ENCODE results near the gene ABI3BP. TPM values are rescaled to one million over a fixed set of nuclear protein-coding genes. Genes with fewer than 3 reads are reported as not detected.

The ABI3BP gene
- total RNA-seq, 5 donors from 2014 or later (not counting 1 experiment from before 2014, with no cell fraction given): 0.18 to 0.66 (median 0.43) TPM; not detected in 2

DNA sequence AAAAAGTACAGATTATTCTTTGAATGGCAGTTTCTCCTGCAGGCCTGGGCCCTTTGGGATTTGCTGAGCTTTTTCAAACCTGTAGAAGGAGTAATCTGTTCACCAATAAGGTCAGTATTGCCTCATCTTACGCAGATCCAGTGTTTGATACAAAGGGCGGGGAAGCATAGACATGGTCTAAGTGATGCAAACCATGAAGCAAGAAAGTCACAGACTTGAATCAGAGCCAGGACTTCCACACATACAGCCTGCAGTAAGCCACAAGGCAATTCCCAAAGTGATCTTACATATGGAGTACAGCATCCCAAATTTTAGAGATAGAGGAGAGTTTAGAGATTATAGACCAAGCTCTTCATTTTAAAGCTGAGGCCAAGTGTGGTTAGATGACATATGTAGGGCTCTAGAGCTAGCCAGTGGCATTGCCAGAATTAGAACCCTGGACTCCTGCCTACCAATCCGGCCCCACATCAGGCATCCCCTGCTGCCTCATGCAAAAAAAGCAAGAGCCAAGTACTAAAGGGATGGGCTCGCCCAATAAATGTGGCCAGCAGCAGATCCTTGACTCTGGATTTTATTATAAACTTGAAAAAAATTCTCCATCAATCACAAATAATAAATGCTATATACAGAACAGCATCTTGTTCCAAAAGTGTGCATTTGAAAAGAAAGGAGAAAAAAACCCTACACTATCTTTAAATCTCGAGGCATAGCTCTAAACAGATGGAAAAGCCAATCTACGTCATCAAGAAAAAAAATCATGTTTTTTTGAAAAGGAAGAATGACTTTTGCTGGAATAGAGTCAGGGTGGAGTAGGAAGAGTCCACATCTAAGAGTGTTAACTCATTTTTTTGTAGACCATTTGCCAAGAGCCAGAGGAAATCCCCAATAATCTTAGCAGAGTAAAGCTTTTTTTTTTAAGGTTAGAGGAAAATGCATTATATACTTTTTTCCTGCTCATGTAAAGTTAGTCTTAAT is 24.0 kb downstream of the ABI3BP start:
- Mint-ChIP-seq H3K27ac (no peak overlapping the region), H3K4me3 (no peak overlapping the region), H3K9me3 (no peaks in the 10 kb centered on the region), H3K4me1 (no peaks in the 10 kb centered on the region), H3K27me3 (peaks cover 5 to 10% of the 10 kb centered on the region in 2 donors), H3K36me3 (no peaks in the 10 kb centered on the region)
- no peaks in the 10 kb centered on the region for H3K9me3 ChIP-seq
- no peaks in the 10 kb centered on the region for H3K4me1 ChIP-seq (ENCODE audit: control insufficient read depth in 1 of 2, extremely low read depth in 1 of 2, insufficient read depth in 2 of 2, low read length in 2 of 2)
- no peak overlapping the region for H3K27ac ChIP-seq (ENCODE audit: low read length)
- DNase-seq: no peak
- ATAC-seq (replicated peaks in 1 of 4): no peak
- H3K36me3 ChIP-seq (ENCODE audit: control insufficient read depth in 2 of 2, extremely low read depth in 1 of 2, insufficient read depth in 1 of 2, low read length in 1 of 2): no peaks in the 10 kb centered on the region
- 71% methylated on average over 3 of the region's 6 CpGs for whole genome bisulfite sequencing (ENCODE audit: insufficient coverage)
- no peak overlapping the region for H3K4me3 ChIP-seq (ENCODE audit: control insufficient read depth in 1 of 2, extremely low read depth in 1 of 2, low read length in 1 of 2)
- ChIA-PET POLR2A (no interaction called here), CTCF (interaction anchor here in 1 of 2 donors (0.7 kb wide), 1 partner anchor 1161 kb away, joined by 4 read pairs; no protein-coding TSS in a partner anchor)
- H3K27me3 ChIP-seq (replicated peaks in 1 of 2; ENCODE audit: control insufficient read depth in 2 of 2, extremely low read depth in 1 of 2, insufficient read depth in 2 of 2, low read length in 1 of 2): no peaks in the 10 kb centered on the region

DNA sequence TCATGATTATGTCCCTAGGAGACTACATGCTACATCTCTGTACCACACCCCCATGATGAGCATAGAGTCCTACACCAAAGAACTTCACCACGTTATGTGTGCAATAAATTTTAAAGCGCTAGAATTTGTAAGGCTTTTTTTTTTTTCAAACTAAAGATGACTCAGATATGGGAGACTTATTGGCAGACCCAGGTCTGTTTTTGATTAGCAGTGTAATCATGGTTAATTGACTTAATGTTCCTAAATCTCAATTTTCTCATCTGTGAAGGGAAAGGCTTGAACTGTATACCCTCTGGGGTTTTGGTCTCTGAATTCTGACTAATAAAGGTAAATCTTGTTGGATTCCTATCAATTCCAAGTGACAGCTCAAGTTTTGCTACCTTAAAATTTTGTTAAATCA is 26.4 kb downstream of the ABI3BP start:
- ATAC-seq (replicated peaks in 1 of 4) (no peak), DNase-seq (no peak)
- H3K27me3 Mint-ChIP-seq: peaks cover 5% of the 10 kb centered on the region in 2 donors
- no peaks in the 10 kb centered on the region for H3K4me1 Mint-ChIP-seq
- Histone ChIP-seq H3K27me3 (replicated peaks in 1 of 2; ENCODE audit: control insufficient read depth in 2 of 2, extremely low read depth in 1 of 2, insufficient read depth in 2 of 2, low read length in 1 of 2) (no peaks in the 10 kb centered on the region), H3K4me3 (ENCODE audit: control insufficient read depth in 1 of 2, extremely low read depth in 1 of 2, low read length in 1 of 2) (no peak overlapping the region), H3K36me3 (ENCODE audit: control insufficient read depth in 2 of 2, extremely low read depth in 1 of 2, insufficient read depth in 1 of 2, low read length in 1 of 2) (no peaks in the 10 kb centered on the region), H3K9me3 (no peaks in the 10 kb centered on the region), H3K27ac (ENCODE audit: low read length) (no peak overlapping the region), H3K4me1 (ENCODE audit: control insufficient read depth in 1 of 2, extremely low read depth in 1 of 2, insufficient read depth in 2 of 2, low read length in 2 of 2) (no peaks in the 10 kb centered on the region)
- H3K36me3 Mint-ChIP-seq: no peaks in the 10 kb centered on the region
- no peak overlapping the region for H3K4me3 Mint-ChIP-seq
- H3K9me3 Mint-ChIP-seq: no peaks in the 10 kb centered on the region
- ChIA-PET POLR2A (no interaction called here), CTCF (interaction anchor here in 1 of 2 donors (0.6 to 0.7 kb wide), 2 partner anchors 45 to 46 kb away, joined by 3 to 6 read pairs; no protein-coding TSS in a partner anchor)
- no CpG with 5 or more reads among the region's 2 CpGs for WGBS (ENCODE audit: insufficient coverage)
- no peak overlapping the region for H3K27ac Mint-ChIP-seq

DNA sequence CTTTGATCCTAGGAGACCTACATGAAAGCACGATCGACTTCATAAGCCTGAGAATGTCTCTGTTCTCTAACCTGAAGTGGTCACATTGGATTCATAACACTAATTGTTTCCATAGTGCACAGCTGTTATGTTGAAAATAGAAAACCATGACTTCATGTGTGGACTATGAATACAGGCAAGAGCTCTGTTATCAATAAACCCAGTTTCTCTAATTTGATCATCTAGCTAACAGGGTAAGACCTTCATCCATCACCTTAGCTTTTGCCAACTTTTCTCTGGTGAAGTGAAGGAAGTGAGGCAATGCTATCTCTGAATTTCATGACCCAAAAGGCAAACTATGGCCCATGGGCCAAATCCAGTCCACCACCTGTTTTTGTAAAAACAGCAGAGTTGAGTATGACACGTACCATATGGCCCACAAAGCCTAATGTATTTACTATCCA is 27.2 kb downstream of the ABI3BP start:
- Histone ChIP-seq H3K9me3 (no peaks in the 10 kb centered on the region), H3K27ac (ENCODE audit: low read length) (no peak overlapping the region), H3K4me1 (ENCODE audit: control insufficient read depth in 1 of 2, extremely low read depth in 1 of 2, insufficient read depth in 2 of 2, low read length in 2 of 2) (no peaks in the 10 kb centered on the region), H3K36me3 (ENCODE audit: control insufficient read depth in 2 of 2, extremely low read depth in 1 of 2, insufficient read depth in 1 of 2, low read length in 1 of 2) (no peaks in the 10 kb centered on the region), H3K27me3 (replicated peaks in 1 of 2; ENCODE audit: control insufficient read depth in 2 of 2, extremely low read depth in 1 of 2, insufficient read depth in 2 of 2, low read length in 1 of 2) (no peaks in the 10 kb centered on the region), H3K4me3 (ENCODE audit: control insufficient read depth in 1 of 2, extremely low read depth in 1 of 2, low read length in 1 of 2) (no peak overlapping the region)
- Mint-ChIP-seq H3K27me3 (peaks cover 1 to 5% of the 10 kb centered on the region in 2 donors), H3K4me1 (no peaks in the 10 kb centered on the region), H3K36me3 (no peaks in the 10 kb centered on the region), H3K4me3 (no peak overlapping the region), H3K27ac (no peak overlapping the region), H3K9me3 (no peaks in the 10 kb centered on the region)
- ATAC-seq (replicated peaks in 1 of 4): no peak
- ChIA-PET CTCF (no interaction called here), POLR2A (interaction anchor here in 1 of 2 donors (0.6 kb wide), 1 partner anchor 582 kb away, joined by 3 read pairs; no protein-coding TSS in a partner anchor)
- no peak for DNase-seq
- WGBS (ENCODE audit: insufficient coverage): no CpG with 5 or more reads among the region's 3 CpGs

DNA sequence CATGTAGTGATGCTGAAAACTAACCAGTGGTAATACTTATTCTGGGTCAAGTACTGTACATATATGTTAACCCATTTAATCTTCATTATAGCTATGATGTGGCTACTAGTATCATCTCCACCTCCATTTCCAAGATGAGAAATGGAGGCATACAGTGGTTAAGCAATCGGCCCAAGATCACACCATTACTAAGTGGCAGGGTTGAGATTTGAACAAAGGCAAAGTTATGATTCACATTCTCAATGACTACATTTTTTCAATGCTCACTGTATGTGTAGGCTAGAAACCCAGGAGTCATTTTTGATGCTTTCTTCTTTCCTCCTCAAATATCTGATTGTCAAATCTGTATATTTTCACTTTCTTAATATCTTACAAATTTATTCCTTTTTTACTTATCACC is 30.2 kb downstream of the ABI3BP start:
- Mint-ChIP-seq H3K27ac (no peak overlapping the region), H3K4me3 (no peak overlapping the region), H3K9me3 (peaks cover 0 to 4% (median 0%) of the 10 kb centered on the region in 3 donors), H3K27me3 (peaks cover 0 to 2% of the 10 kb centered on the region in 2 donors), H3K36me3 (no peaks in the 10 kb centered on the region), H3K4me1 (no peaks in the 10 kb centered on the region)
- ChIA-PET CTCF (no interaction called here), POLR2A (interaction anchor here in 1 of 2 donors (0.6 kb wide), 1 partner anchor 19 kb away, joined by 16 read pairs; no protein-coding TSS in a partner anchor)
- WGBS (ENCODE audit: insufficient coverage): no CpG with 5 or more reads among the region's 1 CpG
- DNase-seq (no peak), ATAC-seq (replicated peaks in 1 of 4) (no peak)
- Histone ChIP-seq H3K4me3 (ENCODE audit: control insufficient read depth in 1 of 2, extremely low read depth in 1 of 2, low read length in 1 of 2) (no peak overlapping the region), H3K4me1 (ENCODE audit: control insufficient read depth in 1 of 2, extremely low read depth in 1 of 2, insufficient read depth in 2 of 2, low read length in 2 of 2) (no peaks in the 10 kb centered on the region), H3K27me3 (replicated peaks in 1 of 2; ENCODE audit: control insufficient read depth in 2 of 2, extremely low read depth in 1 of 2, insufficient read depth in 2 of 2, low read length in 1 of 2) (no peaks in the 10 kb centered on the region), H3K27ac (ENCODE audit: low read length) (no peak overlapping the region), H3K9me3 (peaks cover 5% of the 10 kb centered on the region), H3K36me3 (ENCODE audit: control insufficient read depth in 2 of 2, extremely low read depth in 1 of 2, insufficient read depth in 1 of 2, low read length in 1 of 2) (no peaks in the 10 kb centered on the region)

DNA sequence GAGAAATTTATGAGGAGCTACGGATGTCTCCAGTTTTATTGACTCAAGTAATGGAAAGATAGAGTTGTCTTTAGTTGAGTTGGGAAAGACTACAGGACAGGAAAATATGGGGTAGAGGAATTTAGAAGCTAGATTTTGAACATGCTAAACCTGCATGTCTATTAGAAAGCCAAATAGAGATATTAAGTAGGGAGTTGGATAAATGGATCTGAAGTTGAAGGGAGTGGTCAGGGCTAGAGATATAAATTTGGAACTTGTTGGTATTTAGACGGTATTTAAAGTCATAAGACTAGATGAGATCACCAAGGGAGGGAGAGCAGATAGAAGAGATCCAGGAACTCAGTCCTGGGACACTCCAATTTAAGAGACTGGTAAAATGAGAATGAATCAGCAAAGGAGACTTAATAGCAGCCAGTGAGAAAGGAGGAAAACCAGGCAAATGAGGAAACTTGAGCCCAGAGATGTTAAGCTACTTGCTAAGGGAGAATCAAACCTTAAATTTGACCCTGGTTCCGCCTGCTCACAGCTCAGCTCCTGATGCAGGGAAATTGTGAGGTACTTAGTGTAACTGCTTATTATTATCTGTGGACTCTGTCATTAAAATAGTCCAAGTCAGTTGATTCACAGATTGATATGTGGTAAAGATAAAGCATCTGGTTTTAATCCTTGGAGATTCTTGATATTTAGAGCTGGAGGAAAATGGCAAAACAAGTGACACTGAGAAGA is 35.8 kb downstream of the ABI3BP start:
- no peak overlapping the region for H3K27ac Mint-ChIP-seq
- CTCF ChIA-PET: no interaction called here
- no peaks in the 10 kb centered on the region for H3K36me3 Mint-ChIP-seq
- peaks cover 0 to 3% of the 10 kb centered on the region in 2 donors for H3K27me3 Mint-ChIP-seq
- H3K27ac ChIP-seq (ENCODE audit: low read length): no peak overlapping the region
- peaks cover 0 to 4% (median 0%) of the 10 kb centered on the region in 3 donors for H3K9me3 Mint-ChIP-seq
- H3K4me1 Mint-ChIP-seq: no peaks in the 10 kb centered on the region
- no peak overlapping the region for H3K4me3 ChIP-seq (ENCODE audit: control insufficient read depth in 1 of 2, extremely low read depth in 1 of 2, low read length in 1 of 2)
- no peak overlapping the region for H3K4me3 Mint-ChIP-seq
- DNase-seq (no peak), ATAC-seq (replicated peaks in 1 of 4) (no peak)
- no peaks in the 10 kb centered on the region for H3K4me1 ChIP-seq (ENCODE audit: control insufficient read depth in 1 of 2, extremely low read depth in 1 of 2, insufficient read depth in 2 of 2, low read length in 2 of 2)
- peaks cover 5% of the 10 kb centered on the region for H3K9me3 ChIP-seq
- H3K36me3 ChIP-seq (ENCODE audit: control insufficient read depth in 2 of 2, extremely low read depth in 1 of 2, insufficient read depth in 1 of 2, low read length in 1 of 2): no peaks in the 10 kb centered on the region
- POLR2A ChIA-PET: no interaction called here
- no peaks in the 10 kb centered on the region for H3K27me3 ChIP-seq (replicated peaks in 1 of 2; ENCODE audit: control insufficient read depth in 2 of 2, extremely low read depth in 1 of 2, insufficient read depth in 2 of 2, low read length in 1 of 2)
- WGBS (ENCODE audit: insufficient coverage): 84% methylated on average over 3 of the region's 3 CpGs

DNA sequence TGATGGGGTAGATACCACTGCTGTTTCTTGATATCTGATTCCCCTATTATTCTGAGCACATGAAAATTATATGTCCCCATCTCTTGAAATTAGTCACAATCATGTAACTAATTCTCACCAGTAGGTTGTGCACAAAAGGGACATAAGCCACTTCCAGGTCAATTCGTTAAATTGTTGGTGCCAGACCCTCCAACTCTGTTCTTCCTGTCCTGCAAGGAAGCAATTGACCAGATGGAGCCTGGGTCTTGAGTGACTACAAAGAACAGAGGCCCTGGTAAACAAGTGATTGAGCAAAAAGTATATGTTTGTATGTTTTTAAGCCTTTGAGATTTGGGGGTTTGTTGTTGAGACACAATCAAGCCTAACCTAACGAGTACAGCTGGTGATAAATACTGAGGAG is 36.9 kb downstream of the ABI3BP start:
- no peaks in the 10 kb centered on the region for H3K36me3 ChIP-seq (ENCODE audit: control insufficient read depth in 2 of 2, extremely low read depth in 1 of 2, insufficient read depth in 1 of 2, low read length in 1 of 2)
- no peak overlapping the region for H3K27ac ChIP-seq (ENCODE audit: low read length)
- peaks cover 5% of the 10 kb centered on the region for H3K9me3 ChIP-seq
- DNase-seq: no peak
- WGBS (ENCODE audit: insufficient coverage): 52% methylated on average over 2 of the region's 2 CpGs
- Mint-ChIP-seq H3K27ac (no peak overlapping the region), H3K9me3 (peaks cover 0 to 4% (median 0%) of the 10 kb centered on the region in 3 donors), H3K27me3 (peaks cover 0 to 7% of the 10 kb centered on the region in 2 donors), H3K4me1 (no peaks in the 10 kb centered on the region), H3K36me3 (no peaks in the 10 kb centered on the region), H3K4me3 (no peak overlapping the region)
- ChIA-PET CTCF (no interaction called here), POLR2A (no interaction called here)
- H3K27me3 ChIP-seq (replicated peaks in 1 of 2; ENCODE audit: control insufficient read depth in 2 of 2, extremely low read depth in 1 of 2, insufficient read depth in 2 of 2, low read length in 1 of 2): no peaks in the 10 kb centered on the region
- no peaks in the 10 kb centered on the region for H3K4me1 ChIP-seq (ENCODE audit: control insufficient read depth in 1 of 2, extremely low read depth in 1 of 2, insufficient read depth in 2 of 2, low read length in 2 of 2)
- H3K4me3 ChIP-seq (ENCODE audit: control insufficient read depth in 1 of 2, extremely low read depth in 1 of 2, low read length in 1 of 2): no peak overlapping the region
- no peak for ATAC-seq (replicated peaks in 1 of 4)
